BJ (cell line): ENCODE measurements around the gene ITPKB. TPM values are rescaled to one million over a fixed set of nuclear protein-coding genes. Genes with fewer than 3 reads are reported as not detected.

Experiments
- CTCF ChIA-PET: fragments of 350-600 bp; formaldehyde crosslinking; extraction: SDS; loops from one replicate; lab custom pipeline; 2021; ENCODE audit warnings: antibody characterized with exemption, inconsistent platforms; lab: Yijun Ruan, JAX
- POLR2A ChIA-PET: fragments of 300-600 bp; sonication (Branson Sonifier 250); formaldehyde crosslinking; extraction: SDS; loops from one replicate; lab custom pipeline; 2021; ENCODE audit warnings: antibody characterized with exemption; lab: Charles Lee
- DNase-seq: peaks from one replicate; pipeline ENCODE4 v3.0.0-alpha.2; 2011; ENCODE audit warnings: low read depth
- H3K27me3 ChIP-seq: 2 replicates; pipeline ENCODE4 v1.6.0; 2011; ENCODE audit warnings: low read length; ENCODE audit not compliant: control insufficient read depth, insufficient read depth
- H3K36me3 ChIP-seq: 2 replicates; pipeline ENCODE4 v1.5.1; 2011; ENCODE audit warnings: low read length; ENCODE audit not compliant: control insufficient read depth, insufficient read depth
- H3K4me3 ChIP-seq: 2 replicates; pipeline ENCODE4 v1.5.1; 2011; ENCODE audit warnings: low read depth, mild to moderate bottlenecking, control low read depth, low read length
- polyA plus RNA-seq: library from polyadenylated mRNA; depleted of rRNA; stranded (reverse); fragments of >200 nt; gene quantifications from 2 replicates; pipeline ENCODE4 v1.2.3, GENCODE V29; 2011
- TF ChIP-seq, protein P1 (sequence below): IDR thresholded peaks from 2 replicates; pipeline ENCODE4 v1.5.1; 2011; ENCODE audit warnings: low read depth, mild to moderate bottlenecking, control low read depth, inconsistent platforms, low read length, moderate library complexity; ENCODE audit not compliant: insufficient read depth

Gene ITPKB
- polyA plus RNA-seq, 1 experiment, result 1.4 TPM

DNA sequence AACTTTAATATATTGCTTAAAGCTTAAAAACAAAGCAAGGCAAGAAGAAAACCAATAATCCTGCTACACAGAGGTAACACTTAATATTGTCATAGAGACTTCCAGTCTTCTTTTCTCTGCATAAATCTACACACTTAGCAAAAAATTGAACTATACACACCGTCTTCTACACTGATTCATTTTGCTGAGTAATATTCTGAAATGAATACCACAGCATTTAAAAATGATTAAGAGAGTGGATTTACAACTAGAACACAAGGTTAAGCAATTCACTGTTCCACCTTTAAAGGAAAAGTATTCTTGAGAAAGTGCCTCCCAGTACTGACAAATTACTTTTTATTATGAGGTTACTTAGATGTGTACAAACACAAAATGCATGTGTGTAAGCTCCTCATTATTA lies 22.2 kb upstream of the ITPKB start:
- TF ChIP-seq, protein P1, sequence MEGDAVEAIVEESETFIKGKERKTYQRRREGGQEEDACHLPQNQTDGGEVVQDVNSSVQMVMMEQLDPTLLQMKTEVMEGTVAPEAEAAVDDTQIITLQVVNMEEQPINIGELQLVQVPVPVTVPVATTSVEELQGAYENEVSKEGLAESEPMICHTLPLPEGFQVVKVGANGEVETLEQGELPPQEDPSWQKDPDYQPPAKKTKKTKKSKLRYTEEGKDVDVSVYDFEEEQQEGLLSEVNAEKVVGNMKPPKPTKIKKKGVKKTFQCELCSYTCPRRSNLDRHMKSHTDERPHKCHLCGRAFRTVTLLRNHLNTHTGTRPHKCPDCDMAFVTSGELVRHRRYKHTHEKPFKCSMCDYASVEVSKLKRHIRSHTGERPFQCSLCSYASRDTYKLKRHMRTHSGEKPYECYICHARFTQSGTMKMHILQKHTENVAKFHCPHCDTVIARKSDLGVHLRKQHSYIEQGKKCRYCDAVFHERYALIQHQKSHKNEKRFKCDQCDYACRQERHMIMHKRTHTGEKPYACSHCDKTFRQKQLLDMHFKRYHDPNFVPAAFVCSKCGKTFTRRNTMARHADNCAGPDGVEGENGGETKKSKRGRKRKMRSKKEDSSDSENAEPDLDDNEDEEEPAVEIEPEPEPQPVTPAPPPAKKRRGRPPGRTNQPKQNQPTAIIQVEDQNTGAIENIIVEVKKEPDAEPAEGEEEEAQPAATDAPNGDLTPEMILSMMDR, result no peak
- Histone ChIP-seq H3K4me3 (no peak overlapping the region), H3K27me3 (no peaks in the 10 kb centered on the region), H3K36me3 (no peaks in the 10 kb centered on the region)
- DNase-seq, result no peak
- ChIA-PET POLR2A (no interaction called here), CTCF (interaction anchor here (0.8 kb wide), 1 partner anchor 20 kb away, joined by 3 read pairs; no protein-coding TSS in a partner anchor)

GRCh38 chr1:226754793-226755533 lies 15.9 kb upstream of the ITPKB start:
- ChIA-PET POLR2A (no interaction called here), CTCF (interaction anchor here (0.6 to 1.6 kb wide), 2 partner anchors 10 to 137 kb away, joined by 3 to 5 read pairs; no protein-coding TSS in a partner anchor)
- no peak for DNase-seq
- H3K4me3 ChIP-seq, result no peak overlapping the region
- TF ChIP-seq, protein P1, result no peak
- H3K27me3 ChIP-seq, result peaks cover 6% of the 10 kb centered on the region
- H3K36me3 ChIP-seq, result no peaks in the 10 kb centered on the region

GRCh38 chr1:226754097-226754496 lies 15.0 kb upstream of the ITPKB start:
- TF ChIP-seq, protein P1, result no peak
- ChIA-PET POLR2A (no interaction called here), CTCF (no interaction called here)
- no peak for DNase-seq
- H3K27me3 ChIP-seq, result peaks cover 6% of the 10 kb centered on the region
- H3K36me3 ChIP-seq, result no peaks in the 10 kb centered on the region
- H3K4me3 ChIP-seq, result no peak overlapping the region

- TF ChIP-seq, protein P1, result no peak
- DNase-seq, result no peak
- Histone ChIP-seq H3K27me3 (peaks cover 9% of the 10 kb centered on the region), H3K36me3 (no peaks in the 10 kb centered on the region), H3K4me3 (no peak overlapping the region)
- ChIA-PET CTCF (interaction anchor here (1.0 kb wide), 1 partner anchor 114 kb away, joined by 3 read pairs; no protein-coding TSS in a partner anchor), POLR2A (no interaction called here)
Observed at GRCh38 chr1:226751703-226752102, 12.6 kb upstream of the ITPKB start.

- H3K4me3 ChIP-seq, result no peak overlapping the region
- no peak for DNase-seq
- TF ChIP-seq, protein P1, result no peak
- peaks cover 9% of the 10 kb centered on the region for H3K27me3 ChIP-seq
- ChIA-PET POLR2A (no interaction called here), CTCF (no interaction called here)
- H3K36me3 ChIP-seq, result no peaks in the 10 kb centered on the region
Observed at GRCh38 chr1:226751214-226751613, 12.1 kb upstream of the ITPKB start.
